ENCODE results near the gene ERC1. TPM values are rescaled to one million over a fixed set of nuclear protein-coding genes. Genes with fewer than 3 reads are reported as not detected.

The ERC1 gene
- total RNA-seq, 1 experiment from 2014 or later, result 12.3 TPM

- H3K9me2 ChIP-seq (replicated peaks; ENCODE audit: low read length), result no peaks in the 10 kb centered on the region
- DNase-seq (peak; percentile 68), ATAC-seq (peak; percentile 52)
- peak overlapping the region; percentile 25 for H3K9ac ChIP-seq (ENCODE audit: low read length)
- ChIA-PET POLR2A (ENCODE audit: unreplicated experiment) (interaction anchor here (0.6 kb wide), 1 partner anchor 164 kb away, joined by 7 read pairs; no protein-coding TSS in a partner anchor), CTCF (interaction anchor here (1.2 kb wide), 1 partner anchor 139 kb away, joined by 5 read pairs; no protein-coding TSS in a partner anchor)
- peak overlapping the region; percentile 64 for H3K27ac ChIP-seq (ENCODE audit: low read length)
- peak overlapping the region; percentile 53 for H3K4me3 ChIP-seq (ENCODE audit: low read length)
- H3K79me2 ChIP-seq (ENCODE audit: low read length), result peaks cover 5% of the 10 kb centered on the region
- no peaks in the 10 kb centered on the region for H3K9me3 ChIP-seq (ENCODE audit: low read length)
- H4K20me1 ChIP-seq (ENCODE audit: low read length), result no peaks in the 10 kb centered on the region
- intact Hi-C loops (cut with micrococcal nuclease), result loop anchor here (5.0 kb wide), 2 partner anchors 34 to 139 kb away; no protein-coding TSS in a partner anchor
- H3F3A ChIP-seq (ENCODE audit: low read length, unreplicated experiment), result no peaks in the 10 kb centered on the region
- H3K4me1 ChIP-seq (ENCODE audit: insufficient read depth, low read length), result peaks cover 15% of the 10 kb centered on the region
- no peaks in the 10 kb centered on the region for H3K36me3 ChIP-seq (ENCODE audit: low read depth, low read length)
- no peaks in the 10 kb centered on the region for H3K27me3 ChIP-seq (ENCODE audit: low read length)
- H3K4me2 ChIP-seq (ENCODE audit: low read length), result peak overlapping the region; percentile 77
- H2AFZ ChIP-seq (ENCODE audit: low read length), result peak overlapping the region; percentile 77
- no TSS peak for BruUV-seq (replicated peaks)
- TF ChIP-seq, protein P1, sequence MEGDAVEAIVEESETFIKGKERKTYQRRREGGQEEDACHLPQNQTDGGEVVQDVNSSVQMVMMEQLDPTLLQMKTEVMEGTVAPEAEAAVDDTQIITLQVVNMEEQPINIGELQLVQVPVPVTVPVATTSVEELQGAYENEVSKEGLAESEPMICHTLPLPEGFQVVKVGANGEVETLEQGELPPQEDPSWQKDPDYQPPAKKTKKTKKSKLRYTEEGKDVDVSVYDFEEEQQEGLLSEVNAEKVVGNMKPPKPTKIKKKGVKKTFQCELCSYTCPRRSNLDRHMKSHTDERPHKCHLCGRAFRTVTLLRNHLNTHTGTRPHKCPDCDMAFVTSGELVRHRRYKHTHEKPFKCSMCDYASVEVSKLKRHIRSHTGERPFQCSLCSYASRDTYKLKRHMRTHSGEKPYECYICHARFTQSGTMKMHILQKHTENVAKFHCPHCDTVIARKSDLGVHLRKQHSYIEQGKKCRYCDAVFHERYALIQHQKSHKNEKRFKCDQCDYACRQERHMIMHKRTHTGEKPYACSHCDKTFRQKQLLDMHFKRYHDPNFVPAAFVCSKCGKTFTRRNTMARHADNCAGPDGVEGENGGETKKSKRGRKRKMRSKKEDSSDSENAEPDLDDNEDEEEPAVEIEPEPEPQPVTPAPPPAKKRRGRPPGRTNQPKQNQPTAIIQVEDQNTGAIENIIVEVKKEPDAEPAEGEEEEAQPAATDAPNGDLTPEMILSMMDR (conservative IDR thresholded peaks at IDR 0.05; ENCODE audit: low read depth, low read length), result no peak
- TF ChIP-seq EZH2 (IDR thresholded peaks at IDR 0.05; ENCODE audit: low read length, unreplicated experiment) (no peak), EZH2phosphoT487 (IDR thresholded peaks at IDR 0.05; ENCODE audit: borderline replicate concordance, low read length) (no peak)
Measured at GRCh38 chr12:953776-954175, 37.2 kb upstream of the ERC1 start.

DNA sequence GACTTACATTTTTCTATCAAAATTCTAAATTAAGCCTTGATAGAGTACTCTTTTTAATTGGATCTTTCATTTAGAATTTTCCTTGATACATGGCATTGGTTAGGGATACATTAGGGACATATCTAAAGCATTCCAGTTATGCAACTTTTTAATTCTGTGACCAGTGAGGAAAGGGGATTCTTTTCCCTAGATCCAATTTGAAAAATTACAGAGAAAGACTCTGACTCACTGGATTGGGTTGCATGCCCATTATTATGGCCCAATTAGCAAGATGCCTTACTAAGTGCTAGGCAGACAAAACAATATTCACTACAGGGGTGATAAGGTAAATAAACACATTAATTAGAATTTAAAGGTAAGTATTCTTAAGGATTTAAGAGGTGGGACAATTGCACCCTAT, 36.3 kb upstream of the ERC1 start:
- no peaks in the 10 kb centered on the region for H3K36me3 ChIP-seq (ENCODE audit: low read depth, low read length)
- ChIA-PET POLR2A (ENCODE audit: unreplicated experiment) (interaction anchor here (0.6 kb wide), 1 partner anchor 163 kb away, joined by 7 read pairs; no protein-coding TSS in a partner anchor), CTCF (no interaction called here)
- no peaks in the 10 kb centered on the region for H3K9me2 ChIP-seq (replicated peaks; ENCODE audit: low read length)
- no peak overlapping the region for H3K4me3 ChIP-seq (ENCODE audit: low read length)
- ATAC-seq (no peak), DNase-seq (no peak)
- H3K9me3 ChIP-seq (ENCODE audit: low read length), result no peaks in the 10 kb centered on the region
- no peaks in the 10 kb centered on the region for H4K20me1 ChIP-seq (ENCODE audit: low read length)
- H3K4me1 ChIP-seq (ENCODE audit: insufficient read depth, low read length), result peaks cover 15% of the 10 kb centered on the region
- no TSS peak for BruUV-seq (replicated peaks)
- H3K27ac ChIP-seq (ENCODE audit: low read length), result no peak overlapping the region
- no peaks in the 10 kb centered on the region for H3F3A ChIP-seq (ENCODE audit: low read length, unreplicated experiment)
- H3K4me2 ChIP-seq (ENCODE audit: low read length), result no peak overlapping the region
- H2AFZ ChIP-seq (ENCODE audit: low read length), result no peak overlapping the region
- no peak overlapping the region for H3K9ac ChIP-seq (ENCODE audit: low read length)
- TF ChIP-seq, protein P1 (conservative IDR thresholded peaks at IDR 0.05; ENCODE audit: low read depth, low read length), result no peak
- TF ChIP-seq EZH2 (IDR thresholded peaks at IDR 0.05; ENCODE audit: low read length, unreplicated experiment) (no peak), EZH2phosphoT487 (IDR thresholded peaks at IDR 0.05; ENCODE audit: borderline replicate concordance, low read length) (no peak)
- no peaks in the 10 kb centered on the region for H3K27me3 ChIP-seq (ENCODE audit: low read length)
- no peaks in the 10 kb centered on the region for H3K79me2 ChIP-seq (ENCODE audit: low read length)
- intact Hi-C loops (cut with micrococcal nuclease), result loop anchor here (5.0 kb wide), 2 partner anchors 33 to 138 kb away; no protein-coding TSS in a partner anchor

- no TSS peak for BruUV-seq (replicated peaks)
- TF ChIP-seq, protein P1 (conservative IDR thresholded peaks at IDR 0.05; ENCODE audit: low read depth, low read length), result no peak
- TF ChIP-seq EZH2phosphoT487 (IDR thresholded peaks at IDR 0.05; ENCODE audit: borderline replicate concordance, low read length) (no peak), EZH2 (IDR thresholded peaks at IDR 0.05; ENCODE audit: low read length, unreplicated experiment) (no peak)
- H3K9ac ChIP-seq (ENCODE audit: low read length), result no peak overlapping the region
- no peak overlapping the region for H3K27ac ChIP-seq (ENCODE audit: low read length)
- H2AFZ ChIP-seq (ENCODE audit: low read length), result no peak overlapping the region
- peaks cover 15% of the 10 kb centered on the region for H3K4me1 ChIP-seq (ENCODE audit: insufficient read depth, low read length)
- intact Hi-C loops (cut with micrococcal nuclease), result no loop called here
- H3K9me3 ChIP-seq (ENCODE audit: low read length), result no peaks in the 10 kb centered on the region
- H3K79me2 ChIP-seq (ENCODE audit: low read length), result no peaks in the 10 kb centered on the region
- CTCF ChIA-PET, result no interaction called here
- no peaks in the 10 kb centered on the region for H3K9me2 ChIP-seq (replicated peaks; ENCODE audit: low read length)
- DNase-seq (no peak), ATAC-seq (no peak)
- H4K20me1 ChIP-seq (ENCODE audit: low read length), result no peaks in the 10 kb centered on the region
- POLR2A ChIA-PET (ENCODE audit: unreplicated experiment), result no interaction called here
- no peak overlapping the region for H3K4me2 ChIP-seq (ENCODE audit: low read length)
- H3F3A ChIP-seq (ENCODE audit: low read length, unreplicated experiment), result no peaks in the 10 kb centered on the region
- H3K36me3 ChIP-seq (ENCODE audit: low read depth, low read length), result no peaks in the 10 kb centered on the region
- no peak overlapping the region for H3K4me3 ChIP-seq (ENCODE audit: low read length)
- no peaks in the 10 kb centered on the region for H3K27me3 ChIP-seq (ENCODE audit: low read length)
Measured at GRCh38 chr12:955939-956338, 35.1 kb upstream of the ERC1 start.
